Right lobe of liver (tissue), 4 donors: ENCODE measurements around the gene DNAH10.
"Not testable (repeated sequence)": the region's sequence is repeated elsewhere in the genome, so short reads cannot be mapped to it uniquely, and the experiment has no call there.

Experiments
- POLR2A ChIP-seq: fragments of 450-650 bp; IDR thresholded peaks from one replicate; pipeline ENCODE4 v1.6.1; 2017; ENCODE audit warnings: antibody characterized with exemption, mild to moderate bottlenecking
- TF ChIP-seq, protein P1 (sequence below), 4 donors: fragments of 200-600 bp in 3 of 4; fragments of 450-650 bp in 1 of 4; IDR thresholded peaks; one replicate each; pipeline versions ENCODE4 v1.5.1 to v1.8.0; 2016 to 2022; ENCODE audit warnings: antibody characterized with exemption in 4 of 4, mild to moderate bottlenecking in 2 of 4
- donor health status: DM: no; HTN: no; CAD: no.
- donor health status: DM: no; HTN: no; CAD: no.
- donor health status: DM: no; HTN: yes; CAD: no.

- TF ChIP-seq, protein P1, sequence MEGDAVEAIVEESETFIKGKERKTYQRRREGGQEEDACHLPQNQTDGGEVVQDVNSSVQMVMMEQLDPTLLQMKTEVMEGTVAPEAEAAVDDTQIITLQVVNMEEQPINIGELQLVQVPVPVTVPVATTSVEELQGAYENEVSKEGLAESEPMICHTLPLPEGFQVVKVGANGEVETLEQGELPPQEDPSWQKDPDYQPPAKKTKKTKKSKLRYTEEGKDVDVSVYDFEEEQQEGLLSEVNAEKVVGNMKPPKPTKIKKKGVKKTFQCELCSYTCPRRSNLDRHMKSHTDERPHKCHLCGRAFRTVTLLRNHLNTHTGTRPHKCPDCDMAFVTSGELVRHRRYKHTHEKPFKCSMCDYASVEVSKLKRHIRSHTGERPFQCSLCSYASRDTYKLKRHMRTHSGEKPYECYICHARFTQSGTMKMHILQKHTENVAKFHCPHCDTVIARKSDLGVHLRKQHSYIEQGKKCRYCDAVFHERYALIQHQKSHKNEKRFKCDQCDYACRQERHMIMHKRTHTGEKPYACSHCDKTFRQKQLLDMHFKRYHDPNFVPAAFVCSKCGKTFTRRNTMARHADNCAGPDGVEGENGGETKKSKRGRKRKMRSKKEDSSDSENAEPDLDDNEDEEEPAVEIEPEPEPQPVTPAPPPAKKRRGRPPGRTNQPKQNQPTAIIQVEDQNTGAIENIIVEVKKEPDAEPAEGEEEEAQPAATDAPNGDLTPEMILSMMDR (IDR thresholded peaks at IDR 0.05) = not testable (repeated sequence)
- TF ChIP-seq POLR2A = not testable (repeated sequence)
Observed at GRCh38 chr12:123789422-123789821, 27.3 kb downstream of the DNAH10 start.
